GM18951 (cell line): ENCODE data around the gene GPR31.

Experiments used
- POLR2A ChIP-seq: IDR thresholded peaks from 4 replicates; pipeline ENCODE4 v1.6.1; 2011; ENCODE audit warnings: mild to moderate bottlenecking; ENCODE audit not compliant: insufficient read length, insufficient read depth; ENCODE audit errors: extremely low read depth
- in situ Hi-C: fragments of 300-500 bp; cut with MboI; formaldehyde crosslinking; loops from one replicate; pipeline ENCODE4 v1.12.0; 2022; ENCODE audit warnings: low sequenced_read_pairs, mixed read lengths, inconsistent platforms; ENCODE audit not compliant: unreplicated experiment

GPR31 gene

GRCh38 chr6:167150941-167151549 lies 6.7 kb downstream of the GPR31 start:
- no peak for TF ChIP-seq POLR2A

GRCh38 chr6:167148997-167149396 lies 8.8 kb downstream of the GPR31 start:
- in situ Hi-C loops = loop anchor here (25.0 kb wide), 2 partner anchors 137 to 387 kb away; no protein-coding TSS in a partner anchor
- TF ChIP-seq POLR2A = no peak

More at GRCh38 chr6:167150941-167151549, 6.7 kb downstream of the GPR31 start:
- in situ Hi-C loops = no loop called here

- in situ Hi-C loops = loop anchor here (25.0 kb wide), 2 partner anchors 136 to 386 kb away; no protein-coding TSS in a partner anchor
- TF ChIP-seq POLR2A = no peak
Observed at GRCh38 chr6:167148021-167148420, 9.8 kb downstream of the GPR31 start.

GRCh38 chr6:167146977-167147376 lies 10.8 kb downstream of the GPR31 start:
- in situ Hi-C loops = loop anchor here (25.0 kb wide), 2 partner anchors 135 to 385 kb away; no protein-coding TSS in a partner anchor
- TF ChIP-seq POLR2A = no peak

GRCh38 chr6:167146135-167146534 lies 11.6 kb downstream of the GPR31 start:
- in situ Hi-C loops = loop anchor here (25.0 kb wide), 2 partner anchors 134 to 384 kb away; no protein-coding TSS in a partner anchor
- no peak for TF ChIP-seq POLR2A

GRCh38 chr6:167145461-167145860 lies 12.3 kb downstream of the GPR31 start:
- in situ Hi-C loops = loop anchor here (25.0 kb wide), 2 partner anchors 133 to 383 kb away; no protein-coding TSS in a partner anchor
- TF ChIP-seq POLR2A = no peak

GRCh38 chr6:167143041-167143440 lies 14.7 kb downstream of the GPR31 start:
- TF ChIP-seq POLR2A = no peak
- in situ Hi-C loops = loop anchor here (25.0 kb wide), 2 partner anchors 131 to 381 kb away; no protein-coding TSS in a partner anchor

- TF ChIP-seq POLR2A = no peak
- in situ Hi-C loops = loop anchor here (25.0 kb wide), 2 partner anchors 130 to 380 kb away; no protein-coding TSS in a partner anchor
Observed at GRCh38 chr6:167142433-167142761, 15.4 kb downstream of the GPR31 start.

- in situ Hi-C loops = loop anchor here (25.0 kb wide), 2 partner anchors 130 to 380 kb away; no protein-coding TSS in a partner anchor
Observed at GRCh38 chr6:167141667-167142432, 15.9 kb downstream of the GPR31 start.

GRCh38 chr6:167140589-167141474 lies 16.9 kb downstream of the GPR31 start:
- no peak for TF ChIP-seq POLR2A
- in situ Hi-C loops = loop anchor here (25.0 kb wide), 2 partner anchors 129 to 379 kb away; no protein-coding TSS in a partner anchor

More at GRCh38 chr6:167141667-167142432, 15.9 kb downstream of the GPR31 start:
- TF ChIP-seq POLR2A = no peak

GRCh38 chr6:167139761-167140160 lies 18.0 kb downstream of the GPR31 start:
- in situ Hi-C loops = loop anchor here (25.0 kb wide), 2 partner anchors 127 to 377 kb away; no protein-coding TSS in a partner anchor
- TF ChIP-seq POLR2A = no peak

GRCh38 chr6:167137881-167138280 lies 19.9 kb downstream of the GPR31 start:
- no peak for TF ChIP-seq POLR2A
- in situ Hi-C loops = loop anchor here (25.0 kb wide), 2 partner anchors 126 to 376 kb away; no protein-coding TSS in a partner anchor
